Gastroesophageal sphincter (tissue), 4 donors: Measurements from ENCODE around the gene GABRR3. TPM values are rescaled to one million over a fixed set of nuclear protein-coding genes. Genes with fewer than 3 reads are reported as not detected.

Source experiments
- ATAC-seq: fragments of 150-250 bp; one replicate; pipeline ENCODE4 v1.9.1; 2016; ENCODE audit warnings: mild to moderate bottlenecking, moderate library complexity
- H3K27ac ChIP-seq, 4 donors: fragments of 200-600 bp; sonication (generic) in 3 of 4; 1 replicate in 3 of 4; 2 replicates in 1 of 4; pipeline ENCODE4 v1.5.1; 2016 to 2019
- H3K27me3 ChIP-seq: fragments of 200-600 bp; sonication (generic); one replicate; pipeline ENCODE4 v1.5.1; 2019
- H3K36me3 ChIP-seq, 2 donors: fragments of 200-600 bp; sonication (generic); one replicate each; pipeline ENCODE4 v1.5.1; 2019; ENCODE audit warnings: control low read depth in 1 of 2
- H3K4me1 ChIP-seq, 3 donors: fragments of 200-600 bp; sonication (generic); 1 replicate in 2 of 3; 2 replicates in 1 of 3; pipeline ENCODE4 v1.5.1; 2016 to 2019; ENCODE audit warnings: control low read depth in 2 of 3
- H3K4me3 ChIP-seq, 2 donors: fragments of 200-600 bp; sonication (generic); one replicate each; pipeline ENCODE4 v1.5.1; 2019; ENCODE audit warnings: mild to moderate bottlenecking in 1 of 2, moderate library complexity in 1 of 2
- H3K9me3 ChIP-seq, 3 donors: fragments of 200-600 bp; sonication (generic); one replicate each; pipeline ENCODE4 v1.5.1; 2017 to 2019; ENCODE audit warnings: control low read depth in 2 of 3
- EP300 ChIP-seq: sonication (generic); formaldehyde crosslinking; IDR thresholded peaks from one replicate; pipeline ENCODE4 v1.6.1; 2017; ENCODE audit warnings: antibody characterized with exemption, mild to moderate bottlenecking
- POLR2A ChIP-seq, 2 donors: fragments of 450-650 bp; IDR thresholded peaks; one replicate each; pipeline ENCODE4 v1.6.1; 2017; ENCODE audit warnings: antibody characterized with exemption in 2 of 2, mild to moderate bottlenecking in 2 of 2, moderate library complexity in 1 of 2
- POLR2AphosphoS5 ChIP-seq: sonication (generic); formaldehyde crosslinking; IDR thresholded peaks from one replicate; pipeline ENCODE4 v1.6.1; 2017; ENCODE audit warnings: antibody characterized with exemption
- whole genome bisulfite sequencing, 2 donors: methylation state at CpG; one replicate each; pipeline ENCODE4 v1.1.5; 2018; ENCODE audit warnings: low coverage in 1 of 2; 5-methylcytosine and 5-hydroxymethylcytosine counted together
- total RNA-seq, 4 donors: library from RNA; depleted of rRNA; stranded (reverse); fragments of >200 nt; gene quantifications; one replicate each; pipeline ENCODE4 v1.1.0, GENCODE V29; 2016
- TF ChIP-seq, protein P1 (sequence below), 4 experiments: fragments of 200-600 bp in 2 of 4; fragments of 450-650 bp in 2 of 4; sonication (generic) in 1 of 4; IDR thresholded peaks; one replicate each; pipeline ENCODE4 v1.5.1; 2017 to 2019; ENCODE audit warnings: antibody characterized with exemption in 4 of 4, mild to moderate bottlenecking in 2 of 4, moderate library complexity in 2 of 4

The GABRR3 gene
- total RNA-seq, 4 donors from 2014 or later: not detected

DNA sequence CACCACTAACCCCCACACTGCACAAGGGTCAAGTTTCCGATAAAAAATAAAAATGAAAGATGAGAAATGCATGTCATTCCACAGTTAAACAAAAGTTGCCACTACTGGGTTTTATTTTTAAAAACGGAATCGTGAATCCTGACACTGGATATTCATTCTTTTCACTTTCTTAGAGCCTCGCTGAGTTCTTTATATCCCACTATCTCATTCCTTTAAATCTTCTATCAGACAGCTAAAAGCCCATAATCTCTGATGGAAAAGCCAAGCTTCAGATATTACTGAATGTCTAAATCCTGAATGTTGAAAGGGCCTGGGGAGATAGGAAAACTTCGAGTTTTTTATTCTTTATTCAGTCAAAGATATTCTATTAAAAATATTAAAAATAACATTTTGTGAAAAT is 74.6 kb downstream of the GABRR3 start:
- Histone ChIP-seq H3K27me3 (no peaks in the 10 kb centered on the region), H3K4me3 (no peak overlapping the region), H3K27ac (no peak overlapping the region), H3K9me3 (no peaks in the 10 kb centered on the region), H3K4me1 (peaks cover 0 to 8% (median 0%) of the 10 kb centered on the region in 3 donors), H3K36me3 (peaks cover 0 to 43% of the 10 kb centered on the region in 2 donors)
- ATAC-seq: no peak
- WGBS, 2 donors: 83 to 84% methylated on average over 5 of the region's 5 CpGs
- TF ChIP-seq POLR2A (IDR thresholded peaks at IDR 0.05) (no peak), POLR2AphosphoS5 (no peak), EP300 (no peak)
- TF ChIP-seq, protein P1, sequence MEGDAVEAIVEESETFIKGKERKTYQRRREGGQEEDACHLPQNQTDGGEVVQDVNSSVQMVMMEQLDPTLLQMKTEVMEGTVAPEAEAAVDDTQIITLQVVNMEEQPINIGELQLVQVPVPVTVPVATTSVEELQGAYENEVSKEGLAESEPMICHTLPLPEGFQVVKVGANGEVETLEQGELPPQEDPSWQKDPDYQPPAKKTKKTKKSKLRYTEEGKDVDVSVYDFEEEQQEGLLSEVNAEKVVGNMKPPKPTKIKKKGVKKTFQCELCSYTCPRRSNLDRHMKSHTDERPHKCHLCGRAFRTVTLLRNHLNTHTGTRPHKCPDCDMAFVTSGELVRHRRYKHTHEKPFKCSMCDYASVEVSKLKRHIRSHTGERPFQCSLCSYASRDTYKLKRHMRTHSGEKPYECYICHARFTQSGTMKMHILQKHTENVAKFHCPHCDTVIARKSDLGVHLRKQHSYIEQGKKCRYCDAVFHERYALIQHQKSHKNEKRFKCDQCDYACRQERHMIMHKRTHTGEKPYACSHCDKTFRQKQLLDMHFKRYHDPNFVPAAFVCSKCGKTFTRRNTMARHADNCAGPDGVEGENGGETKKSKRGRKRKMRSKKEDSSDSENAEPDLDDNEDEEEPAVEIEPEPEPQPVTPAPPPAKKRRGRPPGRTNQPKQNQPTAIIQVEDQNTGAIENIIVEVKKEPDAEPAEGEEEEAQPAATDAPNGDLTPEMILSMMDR (IDR thresholded peaks at IDR 0.05): no peak

DNA sequence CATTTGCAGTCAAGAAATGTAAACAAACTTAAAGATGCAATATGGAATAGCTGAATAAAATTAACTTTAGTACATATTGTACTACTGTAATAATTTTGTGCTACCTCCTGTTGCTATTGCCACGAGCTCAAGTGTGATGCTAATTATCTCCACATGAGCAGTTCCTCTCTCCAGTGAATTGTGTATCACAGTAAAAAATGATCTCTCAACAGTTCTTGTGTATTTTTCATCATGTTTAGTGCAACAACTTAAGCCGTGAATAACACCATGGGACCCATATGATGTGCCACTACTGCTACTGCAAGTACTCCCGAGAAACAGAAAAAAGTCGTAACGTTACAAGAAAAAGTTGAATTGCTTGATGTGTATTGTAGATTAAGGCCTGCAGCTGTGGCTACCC is 75.2 kb downstream of the GABRR3 start:
- Histone ChIP-seq H3K9me3 (no peaks in the 10 kb centered on the region), H3K27me3 (no peaks in the 10 kb centered on the region), H3K4me3 (no peak overlapping the region), H3K4me1 (peaks cover 0 to 8% (median 0%) of the 10 kb centered on the region in 3 donors), H3K27ac (no peak overlapping the region), H3K36me3 (peaks cover 0 to 49% of the 10 kb centered on the region in 2 donors)
- 85 to 92% methylated on average over 4 to 5 of the region's 5 CpGs for WGBS, 2 donors
- ATAC-seq: no peak
- TF ChIP-seq, protein P1 (IDR thresholded peaks at IDR 0.05): no peak
- no peak for TF ChIP-seq EP300
- TF ChIP-seq POLR2AphosphoS5: no peak
- TF ChIP-seq POLR2A (IDR thresholded peaks at IDR 0.05): no peak

DNA sequence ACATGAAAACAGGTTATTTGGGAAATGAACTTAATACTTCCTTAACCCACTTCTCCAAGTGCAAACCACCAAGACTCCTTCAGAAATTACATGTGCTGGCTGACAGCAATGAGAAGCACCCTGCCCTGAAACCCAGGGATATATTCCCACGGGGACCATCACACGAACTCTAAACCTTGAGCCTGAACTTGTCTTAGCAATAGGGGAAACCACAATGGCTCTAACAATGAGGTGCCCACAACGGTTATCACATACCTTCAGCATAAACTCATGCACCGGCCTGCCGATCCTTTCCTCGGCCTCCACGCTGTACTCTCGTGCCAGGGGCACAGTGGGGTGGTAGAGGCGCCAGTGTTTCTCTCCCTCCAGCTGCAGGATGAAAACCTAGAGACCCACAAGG is 76.3 kb downstream of the GABRR3 start:
- Histone ChIP-seq H3K27me3 (no peaks in the 10 kb centered on the region), H3K9me3 (no peaks in the 10 kb centered on the region), H3K4me1 (peaks cover 0 to 8% (median 0%) of the 10 kb centered on the region in 3 donors), H3K27ac (no peak overlapping the region), H3K4me3 (no peak overlapping the region), H3K36me3 (peaks cover 0 to 54% of the 10 kb centered on the region in 2 donors)
- TF ChIP-seq POLR2A (IDR thresholded peaks at IDR 0.05): no peak
- TF ChIP-seq, protein P1 (IDR thresholded peaks at IDR 0.05): no peak
- no peak for TF ChIP-seq EP300
- no peak for TF ChIP-seq POLR2AphosphoS5
- 89 to 97% methylated on average over 5 to 8 of the region's 9 CpGs for WGBS, 2 donors
- ATAC-seq: no peak

DNA sequence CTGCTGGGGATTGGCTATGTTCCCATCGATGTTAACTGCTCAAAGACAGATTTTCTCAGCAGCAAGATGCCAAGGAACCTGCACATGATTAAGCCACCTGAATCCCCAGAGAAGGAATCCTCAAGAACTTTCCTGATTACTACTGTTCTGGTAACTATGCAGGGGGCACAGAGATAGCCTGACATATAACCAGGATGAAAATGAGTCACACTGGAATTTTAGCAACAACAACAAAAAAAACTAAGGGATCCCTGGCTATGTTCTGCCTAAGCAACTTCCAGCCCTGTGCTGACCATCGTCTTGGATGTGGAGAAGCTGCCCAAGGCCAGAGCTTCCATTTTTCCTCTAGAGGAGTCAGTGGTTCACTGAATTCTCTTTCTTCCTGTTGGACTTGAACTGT is 76.7 kb downstream of the GABRR3 start:
- Histone ChIP-seq H3K27me3 (no peaks in the 10 kb centered on the region), H3K4me1 (peaks cover 0 to 8% (median 0%) of the 10 kb centered on the region in 3 donors), H3K4me3 (no peak overlapping the region), H3K9me3 (no peaks in the 10 kb centered on the region), H3K27ac (no peak overlapping the region), H3K36me3 (peaks cover 0 to 56% of the 10 kb centered on the region in 2 donors)
- no peak for ATAC-seq
- TF ChIP-seq POLR2A (IDR thresholded peaks at IDR 0.05): no peak
- no peak for TF ChIP-seq EP300
- TF ChIP-seq, protein P1 (IDR thresholded peaks at IDR 0.05): no peak
- TF ChIP-seq POLR2AphosphoS5: no peak
- WGBS, 2 donors: 62 to 89% methylated on average over 2 of the region's 2 CpGs

DNA sequence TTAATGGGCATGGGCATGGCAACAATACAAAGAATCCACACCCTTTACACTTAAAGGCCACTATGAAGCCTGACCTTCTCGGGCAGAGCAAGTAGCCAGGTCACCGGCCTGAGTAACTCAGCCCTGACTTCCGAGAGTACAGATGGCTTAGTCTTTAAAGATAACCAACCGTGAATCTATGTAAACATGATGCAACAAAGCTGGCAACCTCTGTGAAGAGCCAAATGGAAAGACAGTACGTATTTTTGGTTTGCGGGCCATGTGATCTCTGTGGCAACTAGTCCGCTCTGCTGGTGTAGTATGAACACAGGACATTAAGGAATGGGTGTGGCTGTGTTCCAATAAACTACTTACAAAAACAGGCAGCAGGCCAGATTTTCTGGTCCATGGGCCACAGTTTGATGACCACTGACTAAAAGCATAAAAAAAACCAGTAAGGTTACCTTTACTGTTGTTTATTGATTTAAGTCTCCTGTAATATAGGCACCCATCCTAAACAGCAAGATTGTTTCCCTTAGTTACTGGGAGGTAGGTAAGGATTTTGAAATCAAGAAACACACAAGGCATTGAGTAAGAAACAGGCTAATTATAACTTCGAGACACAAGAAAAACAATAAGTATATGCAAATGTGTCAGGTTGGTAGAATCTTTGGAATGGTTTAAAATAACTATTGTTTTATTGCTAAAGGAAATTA is 77.4 kb downstream of the GABRR3 start:
- H3K4me3 ChIP-seq: no peak overlapping the region
- H3K4me1 ChIP-seq: peaks cover 0 to 8% (median 0%) of the 10 kb centered on the region in 3 donors
- no peaks in the 10 kb centered on the region for H3K27me3 ChIP-seq
- TF ChIP-seq POLR2AphosphoS5 (no peak), EP300 (no peak), POLR2A (IDR thresholded peaks at IDR 0.05) (no peak)
- TF ChIP-seq, protein P1 (IDR thresholded peaks at IDR 0.05): no peak
- WGBS, 2 donors: 73 to 75% methylated on average over 5 to 6 of the region's 8 CpGs
- H3K9me3 ChIP-seq: no peaks in the 10 kb centered on the region
- no peak overlapping the region for H3K27ac ChIP-seq
- H3K36me3 ChIP-seq: peaks cover 0 to 59% of the 10 kb centered on the region in 2 donors
- ATAC-seq: peak; percentile 46
